ENCODE measurements around the gene PSMD10.
A peak's percentile ranks its signal among the peaks of the same experiment; 100 is the strongest.

The PSMD10 gene, protein sequence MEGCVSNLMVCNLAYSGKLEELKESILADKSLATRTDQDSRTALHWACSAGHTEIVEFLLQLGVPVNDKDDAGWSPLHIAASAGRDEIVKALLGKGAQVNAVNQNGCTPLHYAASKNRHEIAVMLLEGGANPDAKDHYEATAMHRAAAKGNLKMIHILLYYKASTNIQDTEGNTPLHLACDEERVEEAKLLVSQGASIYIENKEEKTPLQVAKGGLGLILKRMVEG

DNA sequence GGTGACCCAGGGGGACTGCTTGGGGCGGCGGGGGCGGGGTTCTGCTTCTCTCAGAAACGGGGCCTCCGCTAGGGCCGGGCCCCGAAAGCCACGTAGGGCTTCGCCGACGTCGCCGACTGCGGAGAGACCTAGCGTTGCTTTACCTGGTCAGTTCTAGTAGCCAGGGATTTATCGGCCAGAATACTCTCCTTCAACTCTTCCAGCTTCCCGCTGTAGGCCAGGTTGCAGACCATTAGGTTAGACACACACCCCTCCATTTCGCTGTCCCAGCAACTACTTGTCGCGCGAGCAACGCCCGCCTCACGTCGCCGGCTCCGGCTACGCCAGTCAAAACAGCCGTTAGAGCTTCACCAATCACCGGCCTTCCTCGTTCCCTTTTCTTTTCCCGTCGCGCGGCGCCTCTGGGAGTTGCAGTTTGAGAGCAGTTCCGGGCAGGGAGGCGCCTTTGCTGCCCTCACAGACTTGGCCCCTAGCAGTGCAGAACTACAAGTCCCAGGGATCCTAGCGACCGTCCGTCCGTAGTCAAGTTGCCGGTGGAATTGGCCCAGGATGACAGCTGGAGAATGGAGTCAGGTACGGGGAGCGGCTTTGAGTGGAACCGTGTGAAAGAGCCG, at the start of gene PSMD10, which contains the start of gene ATG4A:
PSMD10 (minus strand) TSS at position 279 of the 614 bp plus-strand sequence; CDS start at position 257, 22 bp downstream.
ATG4A (plus strand) TSS at position 515 of the 614 bp plus-strand sequence; CDS start at position 564, 49 bp downstream.
- peak; percentile 91 for DNase-seq

DNA sequence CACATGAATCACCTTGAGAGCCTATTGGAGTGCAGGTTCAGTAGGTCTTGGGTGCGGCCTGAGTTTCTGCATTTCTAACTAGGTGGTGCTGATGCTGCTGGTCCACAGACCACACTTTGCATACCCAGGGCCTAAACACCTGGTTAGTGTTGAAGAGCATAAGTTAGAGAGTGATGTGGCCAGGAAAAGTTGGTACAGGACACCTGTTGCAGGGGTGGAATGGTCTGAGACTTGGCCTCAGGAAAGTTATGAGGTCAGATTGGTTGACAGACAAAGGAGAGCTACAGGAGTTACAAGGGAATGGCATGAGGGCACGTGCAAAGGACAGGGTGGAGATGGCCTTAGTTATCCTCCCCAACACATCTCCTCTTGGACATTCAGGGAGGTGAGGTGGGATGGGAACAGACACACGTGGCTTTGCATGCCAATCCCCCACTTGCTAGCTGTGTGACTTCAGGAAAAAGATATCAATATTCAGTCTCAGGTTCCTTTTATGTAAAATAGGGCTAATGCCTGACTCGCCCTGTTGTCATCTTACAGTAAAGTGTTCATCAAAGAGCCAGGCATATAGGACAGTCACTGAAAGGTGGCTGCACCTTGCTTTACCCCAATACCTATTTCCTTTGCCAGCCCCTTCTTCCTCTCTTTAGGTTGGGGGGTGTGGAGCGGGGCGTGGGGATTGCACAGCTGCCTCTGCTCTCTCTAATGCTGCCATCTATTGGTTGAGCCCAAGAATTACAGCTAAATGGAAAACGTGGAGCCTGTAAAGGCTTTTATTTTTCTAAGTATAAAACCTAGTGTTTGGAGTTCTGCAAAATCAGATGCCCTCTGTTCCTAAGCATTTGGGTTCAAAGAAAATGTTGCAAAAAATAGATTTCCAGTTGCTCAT, 47.7 kb upstream of the PSMD10 start:
- DNase-seq = no peak

DNA sequence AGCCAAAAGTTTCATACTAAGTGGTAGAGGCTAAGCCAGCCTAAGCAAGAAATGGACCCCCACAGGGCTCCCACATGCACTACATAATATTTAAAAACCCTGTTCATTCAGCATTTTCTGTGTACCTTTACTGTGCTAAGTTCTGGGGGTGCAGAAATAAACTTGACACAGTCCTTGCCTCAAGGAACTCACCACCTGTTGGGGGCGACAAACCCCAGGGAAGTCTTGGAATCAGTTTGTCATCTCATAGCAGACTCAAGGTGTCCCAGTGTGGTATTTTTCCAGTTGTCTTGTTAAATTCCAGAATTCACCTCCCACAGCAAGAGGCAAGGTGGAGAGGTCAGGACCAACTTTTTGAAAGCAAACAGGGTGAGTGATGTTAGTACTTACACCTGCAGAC, 43.4 kb upstream of the PSMD10 start:
- no peak for DNase-seq

GRCh38 chrX:108132876-108133275, 41.5 kb upstream of the PSMD10 start:
- DNase-seq = no peak

- DNase-seq = no peak
Observed at GRCh38 chrX:108132034-108132433, 40.7 kb upstream of the PSMD10 start.

- no peak for DNase-seq
Observed at GRCh38 chrX:108131471-108131870, 40.1 kb upstream of the PSMD10 start.

GRCh38 chrX:108130889-108131288, 39.5 kb upstream of the PSMD10 start:
- DNase-seq = no peak

- DNase-seq = no peak
Observed at GRCh38 chrX:108127152-108127551, 35.8 kb upstream of the PSMD10 start.

- DNase-seq = no peak
Observed at GRCh38 chrX:108126661-108127060, 35.3 kb upstream of the PSMD10 start.

GRCh38 chrX:108123591-108124366, 32.4 kb upstream of the PSMD10 start:
- DNase-seq = no peak

DNA sequence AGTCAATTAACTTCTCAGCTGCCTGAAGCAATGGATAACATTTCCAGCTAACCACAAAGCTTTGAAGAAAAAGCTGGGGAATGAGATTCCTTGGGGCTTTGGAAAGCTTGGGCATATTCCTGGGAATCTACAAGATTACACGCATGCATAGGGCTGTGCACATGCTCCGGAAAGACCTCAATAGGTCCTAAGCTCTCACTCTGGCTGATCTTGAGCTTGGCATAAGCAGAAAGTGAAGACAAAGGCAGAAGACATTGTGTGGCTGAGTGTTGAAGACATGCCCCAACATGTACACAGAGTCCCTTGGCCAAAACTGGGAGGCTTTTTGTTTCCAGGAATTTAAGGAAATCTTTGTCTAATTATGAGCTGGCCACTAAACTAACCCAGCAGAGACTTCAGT, 31.4 kb upstream of the PSMD10 start:
- DNase-seq = no peak

- DNase-seq = no peak
Observed at GRCh38 chrX:108121291-108121690, 29.9 kb upstream of the PSMD10 start.

DNA sequence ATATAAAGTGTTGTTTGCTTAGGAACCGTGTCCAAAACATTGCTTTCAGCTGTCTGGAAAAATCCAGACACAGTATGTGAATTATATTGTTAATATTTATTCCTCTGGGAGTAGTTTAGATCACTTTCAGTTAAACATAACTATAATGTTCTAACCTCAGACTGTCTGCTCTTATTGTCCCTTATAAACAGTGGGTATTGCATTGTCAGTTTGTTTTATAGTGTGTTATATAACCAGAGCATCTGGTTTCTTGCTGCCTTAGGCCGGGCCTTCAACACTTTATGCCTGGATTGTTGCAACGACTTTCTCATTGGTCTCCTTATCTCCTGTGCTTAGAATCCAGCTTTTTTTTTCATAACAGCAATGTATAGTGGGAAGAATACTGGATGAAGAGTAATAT, 26.6 kb upstream of the PSMD10 start:
- DNase-seq = no peak

- DNase-seq = no peak
Observed at GRCh38 chrX:108114541-108114940, 23.2 kb upstream of the PSMD10 start.

- no peak for DNase-seq
Observed at GRCh38 chrX:108105473-108105872, 14.1 kb upstream of the PSMD10 start.

GRCh38 chrX:108097380-108097779, 6.0 kb upstream of the PSMD10 start:
- no peak for DNase-seq

GRCh38 chrX:108091878-108092291, 543 bp upstream of the PSMD10 start:
- no peak for DNase-seq

GRCh38 chrX:108090491-108091263, 665 bp downstream of the PSMD10 start:
- DNase-seq = no peak

GRCh38 chrX:108088511-108088910, 2.8 kb downstream of the PSMD10 start:
- no peak for DNase-seq

DNA sequence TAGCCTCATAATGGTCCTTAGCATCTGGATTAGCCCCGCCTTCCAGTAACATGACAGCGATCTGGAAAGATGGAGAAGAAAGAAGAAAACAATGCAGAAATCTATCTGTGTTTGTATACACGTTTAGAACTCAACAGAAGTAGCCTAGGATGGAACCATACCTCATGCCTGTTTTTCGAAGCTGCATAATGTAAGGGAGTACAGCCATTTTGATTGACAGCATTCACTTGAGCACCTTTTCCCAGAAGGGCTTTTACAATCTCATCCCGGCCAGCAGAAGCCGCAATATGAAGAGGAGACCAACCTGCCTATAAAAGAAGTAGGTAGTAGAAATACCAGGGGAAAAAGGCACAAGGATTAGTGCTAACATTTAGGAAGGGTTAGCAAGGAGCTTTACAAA, 3.5 kb downstream of the PSMD10 start:
- DNase-seq = no peak

DNA sequence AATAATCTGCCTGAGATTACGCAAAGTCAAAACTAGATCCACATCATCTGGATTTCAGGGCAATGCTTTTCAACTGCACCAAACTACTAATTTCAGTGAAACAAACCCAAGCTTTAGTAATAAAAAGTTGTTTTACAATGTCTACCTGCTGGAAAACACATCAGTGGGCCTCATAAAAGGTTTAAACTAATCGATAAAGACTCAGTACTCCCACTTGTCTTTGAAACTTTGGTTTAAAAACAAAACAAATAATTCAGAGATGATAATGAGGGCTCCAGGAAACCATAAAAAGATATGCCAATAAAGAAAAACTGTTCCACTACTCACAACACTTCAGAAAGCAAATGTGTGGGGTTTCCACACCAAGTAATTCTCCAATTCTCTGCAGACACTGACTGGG, 10.2 kb downstream of the PSMD10 start:
- no peak for DNase-seq

GRCh38 chrX:108072746-108073145, 18.6 kb downstream of the PSMD10 start:
- no peak for DNase-seq

Measured in CD4-positive, alpha-beta T cell treated with Interleukin-15 for 1 hour (primary cell).